Astrocyte of the cerebellum (primary cell): ENCODE measurements around the gene THADA.

ENCODE experiments used
- DNase-seq: peaks from one replicate; pipeline ENCODE4 v3.0.0-alpha.2; 2011; ENCODE audit warnings: low read depth
- H3K4me3 ChIP-seq: 2 replicates; pipeline ENCODE4 v1.5.1; 2011; ENCODE audit warnings: mild to moderate bottlenecking, low read depth, low read length, moderate library complexity
- CTCF ChIP-seq: IDR thresholded peaks from 2 replicates; pipeline ENCODE4 v1.5.1; 2012; ENCODE audit warnings: low read length, low read depth, moderate library complexity, mild to moderate bottlenecking; ENCODE audit errors: missing control alignments
- in situ Hi-C: cut with HindIII; loops from 2 replicates; pipeline ENCODE4 v1.10.0; 2017; ENCODE audit warnings: low sequenced_read_pairs

THADA gene

GRCh38 chr2:43328133-43328532, 267.7 kb downstream of the THADA start:
- no peak for DNase-seq
- no peak for TF ChIP-seq CTCF
- H3K4me3 ChIP-seq: no peak overlapping the region
- in situ Hi-C loops: no loop called here

DNA sequence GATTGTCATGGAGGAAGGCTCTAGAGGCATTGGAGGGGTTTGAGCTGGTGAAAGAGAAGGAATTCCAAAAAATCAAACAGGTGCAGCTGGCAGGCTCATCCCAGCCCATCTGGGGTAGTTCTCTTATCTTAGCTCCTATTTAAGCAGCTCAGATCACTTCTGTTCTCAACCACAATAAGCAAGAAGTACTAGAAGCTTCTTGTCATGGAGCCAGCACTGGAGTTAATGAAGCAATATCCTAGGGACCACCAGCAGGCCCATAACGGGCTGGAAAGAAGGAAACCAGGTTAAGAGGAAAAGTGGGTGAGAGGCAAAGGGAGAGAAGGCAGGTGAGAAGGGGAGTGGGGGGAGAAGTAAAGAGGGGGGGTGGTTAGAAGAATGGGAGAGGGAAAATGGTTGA, 268.7 kb downstream of the THADA start:
- H3K4me3 ChIP-seq: no peak overlapping the region
- in situ Hi-C loops: no loop called here
- no peak for TF ChIP-seq CTCF
- no peak for DNase-seq

DNA sequence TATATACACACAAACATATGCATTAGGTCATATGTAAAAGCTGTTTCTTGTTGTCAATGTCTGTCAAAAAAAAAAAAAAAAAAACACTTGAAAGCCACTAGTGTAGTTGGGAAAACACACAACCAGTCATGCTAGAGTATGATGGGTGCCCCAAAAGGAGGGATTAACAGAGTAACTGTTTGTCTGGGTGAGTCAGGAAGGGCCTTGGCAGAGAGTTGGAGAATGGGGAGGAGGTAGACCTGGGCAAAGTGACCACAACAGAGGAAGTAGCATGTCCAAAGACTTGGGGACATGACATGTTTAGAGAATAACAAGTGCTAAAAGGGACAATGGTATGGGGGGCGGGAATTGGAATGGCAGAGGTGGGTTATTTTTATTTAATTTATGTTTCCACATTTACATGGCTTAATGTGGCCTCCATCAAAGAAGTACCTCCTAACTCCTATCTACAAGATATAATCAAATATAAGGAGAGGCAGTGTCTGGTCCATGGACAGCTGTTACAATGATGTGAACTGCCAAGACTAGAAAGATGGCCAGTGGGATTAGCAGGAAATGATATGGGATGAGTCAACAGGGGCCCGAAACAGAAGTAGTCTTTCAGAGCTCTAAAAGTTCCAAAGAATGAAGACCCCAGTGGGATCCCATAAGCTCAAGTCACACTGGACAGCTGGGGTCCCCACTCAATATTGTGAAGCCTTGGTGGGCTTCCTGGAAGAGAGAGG, 269.6 kb downstream of the THADA start:
- in situ Hi-C loops: no loop called here
- no peak for DNase-seq
- TF ChIP-seq CTCF: no peak
- no peak overlapping the region for H3K4me3 ChIP-seq

DNA sequence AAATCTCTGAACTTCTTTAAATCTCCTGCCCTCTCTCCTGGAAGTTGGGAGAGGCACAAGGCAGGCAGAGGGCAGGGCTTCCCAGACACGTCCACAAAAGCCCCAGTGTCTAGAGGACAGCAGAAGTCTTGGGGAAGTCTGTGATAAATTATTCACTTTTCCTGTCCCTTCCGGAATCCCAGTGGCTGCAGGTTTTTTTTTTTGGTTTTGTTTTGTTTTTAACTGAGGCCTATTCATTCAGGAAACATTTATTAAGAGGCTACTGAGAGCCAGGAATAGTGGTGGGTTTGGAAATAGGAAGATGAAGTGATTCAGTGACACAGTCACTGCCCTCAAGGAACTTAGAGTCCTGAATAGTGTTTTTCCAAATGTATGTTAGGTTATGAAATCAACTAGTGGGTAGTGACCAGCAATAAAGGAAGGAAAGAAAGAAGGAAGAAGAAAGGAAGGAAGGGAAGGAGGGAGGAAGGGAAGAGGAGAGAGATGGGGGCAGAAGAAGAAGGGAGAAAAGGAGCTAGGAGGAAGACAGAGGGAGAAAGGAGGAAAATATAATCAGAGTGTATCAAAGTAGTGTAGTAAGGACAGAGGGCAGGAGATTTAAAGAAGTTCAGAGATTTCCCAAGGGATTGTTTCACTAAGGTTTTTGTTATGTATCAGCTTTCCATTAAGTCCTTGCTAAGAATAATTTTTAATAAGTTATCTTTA, 270.6 kb downstream of the THADA start:
- DNase-seq: no peak
- H3K4me3 ChIP-seq: no peak overlapping the region
- in situ Hi-C loops: no loop called here
- TF ChIP-seq CTCF: no peak

- no peak for TF ChIP-seq CTCF
- H3K4me3 ChIP-seq: no peak overlapping the region
- DNase-seq: no peak
- in situ Hi-C loops: no loop called here
These were observed 271.4 kb downstream of the THADA start for GRCh38 chr2:43324259-43325106.

DNA sequence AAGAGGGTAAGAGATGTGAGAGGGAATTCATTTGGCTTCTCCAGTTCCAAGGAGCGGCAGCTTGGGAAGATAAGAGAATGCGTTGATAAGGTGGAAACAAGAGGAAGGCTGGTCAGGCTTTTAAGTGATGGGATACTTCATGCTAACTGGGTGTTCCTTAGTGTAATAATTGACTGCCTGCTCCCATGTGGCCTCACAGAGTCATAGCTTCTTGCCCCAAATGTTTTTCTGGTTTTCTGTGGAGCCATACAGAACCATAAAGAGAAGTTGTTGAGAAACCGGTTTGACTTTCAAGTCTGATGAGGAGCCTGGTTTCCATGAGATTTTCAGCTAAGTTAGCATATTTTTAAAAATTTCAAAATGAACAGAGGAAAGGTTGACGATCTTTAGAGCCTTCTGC, 272.0 kb downstream of the THADA start:
- no peak for DNase-seq
- no peak overlapping the region for H3K4me3 ChIP-seq
- no peak for TF ChIP-seq CTCF
- in situ Hi-C loops: no loop called here
